ENCODE measurements around the gene RASAL2. TPM values are rescaled to one million over a fixed set of nuclear protein-coding genes. Genes with fewer than 3 reads are reported as not detected.
"Not testable (repeated sequence)": the region's sequence is repeated elsewhere in the genome, so short reads cannot be mapped to it uniquely, and the experiment has no call there.

The RASAL2 gene
- total RNA-seq, 1 experiment from 2014 or later = 12.2 TPM

GRCh38 chr1:178232949-178233348, 139.0 kb downstream of the RASAL2 start:
- DNase-seq (ENCODE audit: low read depth) = no peak

DNA sequence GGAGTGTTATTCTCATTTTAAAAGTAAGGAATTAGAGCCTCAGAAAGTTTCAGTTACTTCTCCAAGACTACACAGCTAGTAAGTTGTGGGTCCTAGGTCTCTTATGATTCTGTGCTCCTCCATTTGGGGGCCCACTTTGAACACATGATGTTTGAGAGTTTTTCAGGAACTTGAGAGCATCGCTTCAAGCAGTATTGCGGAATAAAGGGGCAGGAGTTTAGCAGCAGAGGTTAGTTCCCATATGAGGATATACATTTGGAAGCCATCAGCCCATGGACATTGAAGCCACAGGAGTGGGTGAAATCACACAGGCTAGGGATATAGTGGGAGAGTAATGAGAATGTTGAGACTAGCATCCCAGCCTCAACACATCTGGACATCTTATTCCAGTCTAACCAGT, 143.2 kb downstream of the RASAL2 start:
- DNase-seq (ENCODE audit: low read depth) = no peak

- peak; percentile 89 for DNase-seq (ENCODE audit: low read depth)
Measured at GRCh38 chr1:178238722-178239510, 145.0 kb downstream of the RASAL2 start.

GRCh38 chr1:178241057-178241456, 147.2 kb downstream of the RASAL2 start:
- DNase-seq (ENCODE audit: low read depth) = peak; percentile 7

DNA sequence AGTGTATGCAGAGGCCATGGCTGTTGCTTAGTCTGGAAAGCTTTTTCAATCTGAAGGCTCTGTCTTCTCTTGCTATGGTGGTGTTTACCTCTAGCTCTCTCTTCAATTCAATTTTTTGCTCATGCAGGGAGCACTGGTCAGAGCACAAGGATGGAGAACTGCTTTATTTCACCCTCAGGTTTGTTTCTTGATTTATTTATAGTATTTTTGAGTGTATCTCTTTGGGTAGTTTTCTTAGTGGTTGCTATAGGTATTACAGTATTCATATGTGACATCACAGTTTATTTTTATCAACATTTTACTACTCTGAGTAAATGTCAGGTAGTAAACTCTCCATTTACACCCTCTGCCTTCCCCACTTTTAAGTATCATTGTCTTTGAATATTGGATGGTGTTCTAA, 147.9 kb downstream of the RASAL2 start:
- DNase-seq (ENCODE audit: low read depth) = no peak

DNA sequence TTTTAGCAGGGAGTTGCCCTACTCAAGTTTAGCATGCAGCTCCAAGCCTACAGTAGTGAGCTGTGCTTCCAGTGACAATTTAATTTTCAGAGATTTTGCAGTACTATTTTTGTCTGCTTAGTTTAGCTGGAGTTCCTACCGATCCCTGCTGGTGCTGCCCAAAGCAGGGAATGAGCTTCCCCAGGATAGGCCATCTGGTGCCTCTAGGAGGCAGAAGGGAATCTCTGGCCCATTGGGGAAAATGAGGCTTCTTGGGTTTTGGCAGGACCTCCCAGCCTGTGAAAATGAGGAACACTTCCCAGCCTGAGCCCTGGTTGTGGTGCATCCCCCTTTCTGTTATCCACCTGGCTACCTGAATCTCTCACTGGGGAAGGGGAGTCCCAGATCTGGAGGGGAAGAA, 149.2 kb downstream of the RASAL2 start:
- no peak for DNase-seq (ENCODE audit: low read depth)

DNA sequence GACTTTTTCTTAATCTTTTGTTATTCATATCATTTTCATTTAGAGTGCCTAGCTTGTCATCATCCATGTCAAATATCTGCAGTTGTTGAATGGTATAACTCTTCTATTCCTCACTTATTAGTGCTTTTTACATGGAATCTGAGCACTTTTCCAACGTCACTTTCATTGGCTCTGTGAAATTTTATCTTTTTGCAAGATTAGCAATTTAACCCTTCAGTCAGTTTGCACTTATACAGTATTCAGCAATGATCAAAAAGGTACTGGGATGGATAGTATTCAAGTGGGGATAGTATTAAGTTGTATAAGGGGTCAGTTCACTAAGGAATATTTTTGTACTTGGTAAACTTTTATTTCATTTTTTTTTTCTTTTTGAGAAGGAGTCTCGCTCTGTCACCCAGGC, 150.0 kb downstream of the RASAL2 start:
- DNase-seq (ENCODE audit: low read depth) = no peak

DNA sequence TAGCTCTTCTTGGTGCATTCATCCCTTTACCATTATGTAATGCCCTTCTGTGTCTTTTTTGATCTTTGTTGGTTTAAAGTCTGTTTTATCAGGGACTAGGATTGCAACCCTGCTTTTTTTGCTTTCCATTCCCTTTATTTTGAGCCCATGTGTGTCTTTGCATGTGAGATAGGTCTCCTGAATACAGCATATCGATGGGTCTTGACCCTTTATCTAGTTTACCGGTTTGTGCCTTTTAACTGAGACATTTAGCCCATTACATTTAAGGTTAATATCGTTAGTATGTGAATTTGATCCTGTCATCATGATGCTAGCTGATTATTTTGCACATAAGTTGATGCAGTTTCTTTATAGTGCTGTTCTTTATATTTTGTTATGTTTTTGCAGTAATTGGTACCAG, 154.4 kb downstream of the RASAL2 start:
- DNase-seq (ENCODE audit: low read depth) = not testable (repeated sequence)

DNA sequence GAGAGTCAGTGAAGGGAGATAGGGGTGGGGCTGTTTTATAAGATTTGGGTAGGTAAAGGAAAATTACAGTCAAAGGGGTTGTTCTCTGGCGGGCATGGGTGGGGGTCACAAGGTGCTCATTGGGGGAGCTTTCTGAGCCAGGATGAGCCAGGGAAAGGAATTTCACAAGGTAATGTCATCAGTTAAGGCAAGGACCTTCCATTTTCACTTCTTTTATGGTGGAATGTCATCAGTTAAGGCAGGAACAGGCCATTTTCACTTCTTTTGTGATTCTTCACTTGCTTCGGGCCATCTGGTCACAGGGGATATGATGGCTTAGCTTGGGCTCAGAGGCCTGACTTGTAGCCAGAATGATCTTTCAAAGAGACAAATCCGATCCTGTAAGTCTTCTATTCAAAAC, 159.7 kb downstream of the RASAL2 start:
- not testable (repeated sequence) for DNase-seq (ENCODE audit: low read depth)

GRCh38 chr1:178254433-178254832, 160.5 kb downstream of the RASAL2 start:
- no peak for DNase-seq (ENCODE audit: low read depth)

DNA sequence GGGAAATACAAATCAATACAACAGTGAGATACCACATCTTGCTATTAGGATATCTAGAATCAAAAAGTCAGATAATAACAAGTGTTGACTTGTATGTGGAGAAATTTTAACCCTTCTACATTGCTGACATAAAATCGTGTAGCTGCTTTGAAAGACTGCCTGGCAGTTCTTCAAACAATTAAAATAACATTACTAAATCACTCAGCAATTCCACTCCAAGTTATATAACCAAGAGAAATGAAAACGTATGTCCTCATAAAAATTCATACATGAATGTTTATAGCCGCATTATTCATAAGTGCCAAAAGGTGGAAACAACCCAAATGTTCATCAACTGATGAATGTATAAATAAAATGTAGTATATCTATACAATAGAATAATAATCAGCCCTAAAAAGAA, 164.6 kb downstream of the RASAL2 start:
- no peak for DNase-seq (ENCODE audit: low read depth)

DNA sequence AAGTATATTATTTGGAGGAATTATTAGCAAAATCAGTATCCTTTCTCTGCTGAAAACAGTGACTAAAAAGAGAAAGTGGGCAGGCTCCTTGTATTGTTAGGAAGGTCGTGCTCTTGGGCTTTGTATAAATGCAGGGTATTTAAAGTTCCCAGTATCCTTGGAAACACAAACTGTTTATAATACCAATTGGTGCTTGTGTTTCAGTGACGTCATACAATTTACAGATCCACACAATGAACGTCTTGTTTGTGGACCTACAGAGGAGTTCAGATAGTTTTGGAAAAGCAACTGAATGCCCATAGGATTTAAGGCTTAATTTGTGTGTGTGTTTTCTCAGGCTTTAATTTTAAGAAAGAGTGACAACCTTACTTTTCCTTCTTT, 168.2 kb downstream of the RASAL2 start:
- DNase-seq (ENCODE audit: low read depth) = peak; percentile 19

- no peak for DNase-seq (ENCODE audit: low read depth)
Measured at GRCh38 chr1:178263341-178263740, 169.4 kb downstream of the RASAL2 start.

GRCh38 chr1:178266113-178266512, 172.2 kb downstream of the RASAL2 start:
- DNase-seq (ENCODE audit: low read depth) = no peak

DNA sequence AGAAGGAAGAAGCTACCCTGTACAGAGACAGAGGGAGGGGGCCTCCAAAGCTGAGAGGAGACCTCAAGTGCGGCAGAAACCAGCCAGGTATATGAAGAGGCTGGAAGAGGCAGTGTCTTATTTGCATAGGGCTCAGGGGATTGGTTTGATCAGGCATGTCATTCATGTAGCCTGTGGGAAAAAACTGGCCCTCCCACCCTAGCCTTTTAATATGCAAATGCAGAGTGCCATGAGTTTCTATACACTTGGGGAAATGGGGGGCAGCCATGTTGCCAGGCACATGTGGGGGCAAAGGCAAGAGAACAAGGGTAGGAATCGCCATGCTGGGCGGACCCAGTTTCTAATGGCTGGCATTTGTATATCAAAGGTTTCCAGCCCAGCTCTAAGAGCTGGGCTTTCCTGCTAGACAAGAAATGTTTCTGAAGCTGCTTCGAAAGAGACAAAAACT, 172.7 kb downstream of the RASAL2 start:
- no peak for DNase-seq (ENCODE audit: low read depth)

DNA sequence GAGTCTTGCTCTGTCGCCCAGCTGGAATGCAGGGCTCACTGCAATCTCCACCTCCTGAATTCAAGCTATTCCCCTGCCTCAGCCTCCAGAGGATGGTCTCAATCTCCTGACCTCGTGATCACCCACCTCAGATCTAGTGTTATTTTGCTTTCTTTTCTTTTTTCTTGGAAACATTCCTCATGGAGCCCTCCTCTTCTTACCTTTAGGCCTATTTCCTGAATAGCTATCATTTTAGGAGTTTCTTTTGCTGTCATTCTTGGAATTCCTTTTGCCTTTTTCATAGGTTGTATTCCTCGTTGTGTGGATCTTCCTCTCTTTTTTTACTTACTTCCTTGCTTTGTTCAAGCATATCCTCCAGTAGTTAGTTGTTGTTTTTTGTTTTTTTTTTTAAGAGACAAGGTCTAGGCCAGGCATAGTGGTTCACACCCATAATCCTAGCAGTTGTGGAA, 173.8 kb downstream of the RASAL2 start:
- peak; percentile 46 for DNase-seq (ENCODE audit: low read depth)

DNA sequence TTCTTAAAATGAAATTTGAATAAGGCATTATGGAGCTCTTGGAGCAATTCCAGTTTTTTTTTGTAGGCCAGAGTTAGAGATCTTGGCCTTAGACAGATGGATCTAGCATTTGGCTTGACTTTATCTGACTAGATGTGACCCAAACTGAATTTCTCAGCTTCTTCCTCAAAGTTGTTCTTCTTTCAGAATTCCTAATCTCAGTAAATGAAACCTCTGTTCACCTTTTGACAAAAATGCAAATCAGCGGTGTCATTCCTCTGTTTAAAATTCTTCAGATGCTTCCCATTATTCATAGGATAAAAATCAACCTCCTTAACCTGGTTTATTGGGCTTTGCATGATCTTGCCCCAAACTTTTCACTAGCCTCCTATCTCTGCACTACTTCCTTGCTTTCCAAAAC, 177.6 kb downstream of the RASAL2 start:
- DNase-seq (ENCODE audit: low read depth) = no peak

DNA sequence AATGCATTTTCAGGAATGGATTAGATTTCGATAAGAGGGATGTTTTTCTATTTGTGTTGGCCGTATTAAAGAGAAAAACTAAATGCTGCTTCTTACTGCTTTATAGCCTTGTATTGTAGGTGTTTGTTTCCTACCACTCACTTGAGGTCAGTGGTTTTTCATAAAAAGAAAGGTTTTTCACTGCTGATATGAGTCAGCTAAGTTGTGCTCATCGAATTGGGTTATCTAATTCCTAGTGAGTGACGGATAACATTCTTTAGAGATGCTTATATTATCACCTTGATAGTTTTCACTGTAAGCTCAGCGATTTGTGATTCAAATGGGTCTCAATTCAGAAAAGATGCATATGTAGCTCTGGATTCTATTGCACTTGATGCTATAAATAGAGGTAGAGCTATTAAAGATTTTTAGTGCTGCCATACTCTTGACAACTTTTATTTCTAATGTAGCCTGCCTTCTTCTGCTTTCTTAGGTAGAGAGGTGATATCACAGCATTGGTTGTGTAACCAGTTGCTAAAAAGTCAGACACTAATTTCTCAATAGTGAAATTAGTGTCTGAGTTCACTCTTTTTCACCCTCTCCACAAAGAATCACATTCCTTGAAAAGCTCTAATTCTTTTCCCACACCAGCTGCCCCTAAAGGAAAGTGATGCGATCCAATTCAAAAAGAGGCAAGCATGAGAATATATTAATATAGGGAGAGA, 180.0 kb downstream of the RASAL2 start:
- peak; percentile 29 for DNase-seq (ENCODE audit: low read depth)

DNA sequence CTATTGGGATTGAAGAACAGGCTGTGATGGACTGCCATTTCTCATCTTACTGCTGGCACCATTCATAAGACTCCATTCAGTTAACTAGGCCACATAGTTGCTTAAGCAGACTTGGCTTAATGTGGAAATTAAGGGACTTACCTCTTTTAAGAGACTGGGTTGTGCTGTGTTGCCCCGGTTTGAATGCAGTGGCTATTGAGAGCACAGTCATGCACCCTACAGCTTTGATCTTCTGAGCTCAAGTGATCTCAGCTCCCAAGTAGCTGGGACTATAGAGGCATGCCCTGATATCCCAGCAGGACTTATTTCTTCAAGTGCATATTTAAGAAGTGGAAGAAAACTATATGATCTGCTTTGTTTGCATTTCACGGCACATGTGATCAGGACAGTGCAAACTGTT, 181.1 kb downstream of the RASAL2 start:
- no peak for DNase-seq (ENCODE audit: low read depth)

DNA sequence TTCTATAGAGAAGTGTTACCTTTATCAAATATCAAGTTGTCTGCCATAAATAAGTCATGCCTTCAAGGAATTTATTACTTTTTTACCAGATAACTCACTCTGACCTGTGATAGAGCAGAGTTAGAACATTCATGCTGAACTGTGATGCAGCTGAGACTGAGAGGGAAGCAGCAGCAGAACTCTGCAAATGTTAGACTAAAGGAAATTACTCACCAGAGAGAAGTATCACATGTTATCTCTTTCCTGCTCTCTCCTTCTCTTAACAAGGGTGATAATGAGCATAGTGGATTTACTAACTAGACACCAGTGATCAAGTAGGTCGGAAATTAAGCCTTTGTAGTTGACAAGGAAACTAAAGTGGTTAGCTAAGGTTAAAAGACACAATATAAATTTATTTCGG, 181.6 kb downstream of the RASAL2 start:
- peak; percentile 9 for DNase-seq (ENCODE audit: low read depth)

GRCh38 chr1:178277793-178278530, 184.1 kb downstream of the RASAL2 start:
- DNase-seq (ENCODE audit: low read depth) = no peak

- no peak for DNase-seq (ENCODE audit: low read depth)
Measured at GRCh38 chr1:178278916-178279686, 185.2 kb downstream of the RASAL2 start.

Data from Daoy (cell line).